CD4-positive, alpha-beta T cell (primary cell): ENCODE data around the gene HLA-A. TPM values are rescaled to one million over a fixed set of nuclear protein-coding genes. Genes with fewer than 3 reads are reported as not detected.

ENCODE experiments used
- ATAC-seq: fragments of 200-7000 bp; cut with Tn5 transposase; one replicate; pipeline ENCODE4 v1.10.0; 2022; ENCODE audit warnings: mild to moderate bottlenecking; ENCODE audit not compliant: poor library complexity
- CTCF ChIA-PET: fragments of 350-600 bp; sonication (Branson Sonifier 250); formaldehyde crosslinking; loops from one replicate; lab custom pipeline; 2021; ENCODE audit warnings: antibody characterized with exemption, inconsistent platforms; lab: Charles Lee
- POLR2A ChIA-PET: fragments of 350-600 bp; sonication (Branson Sonifier 250); formaldehyde crosslinking; loops from one replicate; lab custom pipeline; 2021; ENCODE audit warnings: antibody characterized with exemption, inconsistent platforms; lab: Charles Lee
- DNase-seq, 14 experiments: peaks; one replicate each; pipeline ENCODE4 v3.0.0-alpha.2; 2013 to 2020; ENCODE audit warnings: mixed read lengths in 2 of 14
- H3K27ac ChIP-seq, 2 donors: one replicate each; pipeline versions ENCODE4 v1.5.1 to v1.7.0; 2013; ENCODE audit warnings: low read length in 2 of 2, low read depth in 1 of 2, mild to moderate bottlenecking in 1 of 2
- H3K27me3 ChIP-seq, 2 experiments: 1 replicate in 1 of 2; 2 replicates in 1 of 2; pipeline versions ENCODE4 v1.6.1 to v1.7.0; 2013; ENCODE audit warnings: low read length in 2 of 2, control low read depth in 1 of 2, mild to moderate bottlenecking in 1 of 2, moderate library complexity in 1 of 2; ENCODE audit not compliant: insufficient read depth in 2 of 2, control insufficient read depth in 1 of 2
- H3K36me3 ChIP-seq: one replicate; pipeline ENCODE4 v1.6.1; 2013; ENCODE audit warnings: low read length, control low read depth; ENCODE audit not compliant: insufficient read depth
- H3K4me1 ChIP-seq: one replicate; pipeline ENCODE4 v1.6.1; 2013; ENCODE audit warnings: low read length, control low read depth; ENCODE audit not compliant: insufficient read depth
- H3K4me3 ChIP-seq: one replicate; pipeline ENCODE4 v1.5.1; 2013; ENCODE audit warnings: mild to moderate bottlenecking, low read length, moderate library complexity
- H3K9me3 ChIP-seq, 2 experiments: 1 replicate in 1 of 2; 2 replicates in 1 of 2; pipeline versions ENCODE4 v1.6.1 to v1.7.0; 2013; ENCODE audit warnings: low read length in 2 of 2, mild to moderate bottlenecking in 2 of 2, control low read depth in 1 of 2, moderate library complexity in 1 of 2; ENCODE audit not compliant: control insufficient read depth in 1 of 2, insufficient read depth in 1 of 2
- H3K27ac Mint-ChIP-seq: one replicate; pipeline ENCODE4 v1.8.0; 2020; ENCODE audit warnings: mixed read lengths
- H3K27me3 Mint-ChIP-seq: one replicate; pipeline ENCODE4 v1.8.0; 2021; ENCODE audit warnings: mixed read lengths
- H3K36me3 Mint-ChIP-seq: one replicate; pipeline ENCODE4 v1.8.0; 2021; ENCODE audit warnings: low read depth, mixed read lengths
- H3K4me1 Mint-ChIP-seq: one replicate; pipeline ENCODE4 v1.8.0; 2021; ENCODE audit warnings: low read depth, mixed read lengths
- H3K4me3 Mint-ChIP-seq: one replicate; pipeline ENCODE4 v1.8.0; 2020; ENCODE audit warnings: mild to moderate bottlenecking, mixed read lengths
- H3K9me3 Mint-ChIP-seq: one replicate; pipeline ENCODE4 v1.8.0; 2020; ENCODE audit warnings: mixed read lengths
- intact Hi-C, 2 experiments: fragments of 100-400 bp; cut with DNase I in 1 of 2; cut with micrococcal nuclease in 1 of 2; formaldehyde crosslinking; loops; one replicate each; pipeline versions ENCODE4 v1.15.1 to v1.9.0; 2023 to 2025; cut with DNase I, micrococcal nuclease
- total RNA-seq, 174 experiments: library from RNA in 2 of 174; stranded (reverse) in 2 of 174; gene quantifications; one replicate each; pipeline ENCODE4 v1.2.3 and lab custom pipeline; 2021 to 2026
- TF ChIP-seq, protein P1 (sequence below): fragments of 200-600 bp; IDR thresholded peaks from one replicate; pipeline ENCODE4 v1.8.0; 2022; ENCODE audit warnings: antibody characterized with exemption, mild to moderate bottlenecking

Gene HLA-A
- total RNA-seq, 2 experiments from 2014 or later, result 1,767 to 1,801 TPM

DNA sequence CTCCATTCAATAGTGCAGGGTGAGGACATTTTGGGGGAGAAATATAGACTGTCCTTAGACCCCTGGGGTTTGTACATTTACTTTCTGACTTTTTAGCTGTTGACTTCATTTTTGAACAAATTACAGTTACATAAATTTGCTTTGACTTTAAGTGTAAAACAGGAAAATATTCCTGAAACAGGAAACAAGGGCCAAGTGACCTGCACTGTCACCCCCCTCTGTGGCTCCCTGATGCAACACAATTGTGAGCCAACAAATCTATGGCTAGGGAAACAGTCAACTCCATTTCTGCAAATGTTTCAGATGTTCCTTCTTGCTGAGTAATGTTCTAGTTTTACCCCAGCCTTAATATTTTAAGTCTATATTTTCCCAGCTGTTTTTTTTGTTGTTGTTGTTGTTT lies 39.8 kb downstream of the HLA-A start:
- ATAC-seq, result no peak
- Histone ChIP-seq H3K36me3 (no peaks in the 10 kb centered on the region), H3K9me3 (peaks cover 0 to under 1% of the 10 kb centered on the region in 2 experiments), H3K27ac (no peak overlapping the region), H3K4me3 (no peak overlapping the region), H3K27me3 (peaks cover 7 to 13% of the 10 kb centered on the region in 2 experiments), H3K4me1 (peaks cover 3% of the 10 kb centered on the region)
- peaks cover 8% of the 10 kb centered on the region for H3K27me3 Mint-ChIP-seq
- POLR2A ChIA-PET, result no interaction called here
- TF ChIP-seq, protein P1, sequence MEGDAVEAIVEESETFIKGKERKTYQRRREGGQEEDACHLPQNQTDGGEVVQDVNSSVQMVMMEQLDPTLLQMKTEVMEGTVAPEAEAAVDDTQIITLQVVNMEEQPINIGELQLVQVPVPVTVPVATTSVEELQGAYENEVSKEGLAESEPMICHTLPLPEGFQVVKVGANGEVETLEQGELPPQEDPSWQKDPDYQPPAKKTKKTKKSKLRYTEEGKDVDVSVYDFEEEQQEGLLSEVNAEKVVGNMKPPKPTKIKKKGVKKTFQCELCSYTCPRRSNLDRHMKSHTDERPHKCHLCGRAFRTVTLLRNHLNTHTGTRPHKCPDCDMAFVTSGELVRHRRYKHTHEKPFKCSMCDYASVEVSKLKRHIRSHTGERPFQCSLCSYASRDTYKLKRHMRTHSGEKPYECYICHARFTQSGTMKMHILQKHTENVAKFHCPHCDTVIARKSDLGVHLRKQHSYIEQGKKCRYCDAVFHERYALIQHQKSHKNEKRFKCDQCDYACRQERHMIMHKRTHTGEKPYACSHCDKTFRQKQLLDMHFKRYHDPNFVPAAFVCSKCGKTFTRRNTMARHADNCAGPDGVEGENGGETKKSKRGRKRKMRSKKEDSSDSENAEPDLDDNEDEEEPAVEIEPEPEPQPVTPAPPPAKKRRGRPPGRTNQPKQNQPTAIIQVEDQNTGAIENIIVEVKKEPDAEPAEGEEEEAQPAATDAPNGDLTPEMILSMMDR, result no peak
- H3K27ac Mint-ChIP-seq, result no peak overlapping the region
- CTCF ChIA-PET, result no interaction called here
- DNase-seq, result no peak
- peaks cover 4% of the 10 kb centered on the region for H3K4me1 Mint-ChIP-seq
- H3K36me3 Mint-ChIP-seq, result no peaks in the 10 kb centered on the region
- intact Hi-C loops, result no loop called here
- H3K9me3 Mint-ChIP-seq, result no peaks in the 10 kb centered on the region
- no peak overlapping the region for H3K4me3 Mint-ChIP-seq

DNA sequence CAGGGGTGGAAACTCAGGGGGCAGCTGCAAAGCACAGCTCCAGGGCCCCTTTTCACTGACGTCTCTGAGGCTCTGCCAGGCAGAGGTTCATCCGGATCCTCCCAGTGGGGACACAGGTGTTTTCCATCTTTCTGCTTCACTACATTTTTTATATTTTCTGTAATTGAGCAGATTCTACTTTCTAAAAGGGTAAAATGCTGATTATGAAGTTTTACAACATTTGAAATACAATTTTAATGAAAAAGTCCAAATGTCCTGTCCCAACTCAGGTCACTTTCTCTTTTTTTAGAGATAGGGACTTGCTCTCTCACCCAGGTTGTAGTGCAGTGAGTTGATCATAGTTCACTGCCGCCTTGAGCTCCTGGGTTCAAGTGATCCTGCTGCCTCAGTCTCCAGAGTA lies 41.9 kb downstream of the HLA-A start:
- POLR2A ChIA-PET, result interaction anchor here (0.7 kb wide), 1 partner anchor 42 kb away, joined by 3 read pairs; the partner anchor contains the start of gene HLA-A
- no peak overlapping the region for H3K27ac Mint-ChIP-seq
- CTCF ChIA-PET, result no interaction called here
- no peaks in the 10 kb centered on the region for H3K9me3 Mint-ChIP-seq
- intact Hi-C loops, result no loop called here
- TF ChIP-seq, protein P1, result no peak
- H3K27me3 Mint-ChIP-seq, result no peaks in the 10 kb centered on the region
- no peaks in the 10 kb centered on the region for H3K36me3 ChIP-seq
- no peak overlapping the region for H3K4me3 Mint-ChIP-seq
- no peaks in the 10 kb centered on the region for H3K36me3 Mint-ChIP-seq
- H3K9me3 ChIP-seq, result no peaks in the 10 kb centered on the region
- no peaks in the 10 kb centered on the region for H3K27me3 ChIP-seq
- H3K27ac ChIP-seq, result no peak overlapping the region
- ATAC-seq (no peak), DNase-seq (no peak)
- no peaks in the 10 kb centered on the region for H3K4me1 ChIP-seq
- no peaks in the 10 kb centered on the region for H3K4me1 Mint-ChIP-seq
- H3K4me3 ChIP-seq, result no peak overlapping the region

DNA sequence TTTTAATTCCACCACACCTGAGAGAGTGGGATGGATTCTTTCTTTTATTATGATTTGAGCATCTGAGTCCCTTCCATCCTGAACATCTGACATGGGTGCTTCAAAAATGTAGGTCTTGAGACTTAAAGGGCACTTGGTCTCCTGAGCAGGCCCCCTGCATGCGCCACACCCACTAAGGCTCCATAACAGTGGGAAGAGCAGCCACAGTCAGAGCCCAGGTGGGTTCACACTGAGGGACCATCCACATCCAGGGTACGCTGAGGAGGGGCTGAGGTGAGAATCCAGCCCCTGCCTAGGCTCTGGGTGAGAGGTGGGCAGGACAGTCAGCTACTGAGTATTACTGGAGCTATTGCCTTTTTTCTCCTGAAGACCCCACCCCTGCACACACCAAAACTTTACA lies 42.7 kb downstream of the HLA-A start:
- Mint-ChIP-seq H3K9me3 (no peaks in the 10 kb centered on the region), H3K4me3 (no peak overlapping the region), H3K4me1 (no peaks in the 10 kb centered on the region), H3K27ac (no peak overlapping the region), H3K27me3 (no peaks in the 10 kb centered on the region), H3K36me3 (no peaks in the 10 kb centered on the region)
- H3K27me3 ChIP-seq, result no peaks in the 10 kb centered on the region
- TF ChIP-seq, protein P1, result no peak
- H3K4me1 ChIP-seq, result no peaks in the 10 kb centered on the region
- intact Hi-C loops, result no loop called here
- H3K9me3 ChIP-seq, result no peaks in the 10 kb centered on the region
- no peak overlapping the region for H3K27ac ChIP-seq
- ChIA-PET POLR2A (interaction anchor here (1.3 to 2.1 kb wide), 2 partner anchors 9 to 19 kb away, joined by 3 to 6 read pairs; no protein-coding TSS in a partner anchor), CTCF (no interaction called here)
- H3K4me3 ChIP-seq, result no peak overlapping the region
- no peaks in the 10 kb centered on the region for H3K36me3 ChIP-seq
- DNase-seq (no peak), ATAC-seq (no peak)
